Measurements from ENCODE around the gene GNAQ.

GNAQ gene

DNA sequence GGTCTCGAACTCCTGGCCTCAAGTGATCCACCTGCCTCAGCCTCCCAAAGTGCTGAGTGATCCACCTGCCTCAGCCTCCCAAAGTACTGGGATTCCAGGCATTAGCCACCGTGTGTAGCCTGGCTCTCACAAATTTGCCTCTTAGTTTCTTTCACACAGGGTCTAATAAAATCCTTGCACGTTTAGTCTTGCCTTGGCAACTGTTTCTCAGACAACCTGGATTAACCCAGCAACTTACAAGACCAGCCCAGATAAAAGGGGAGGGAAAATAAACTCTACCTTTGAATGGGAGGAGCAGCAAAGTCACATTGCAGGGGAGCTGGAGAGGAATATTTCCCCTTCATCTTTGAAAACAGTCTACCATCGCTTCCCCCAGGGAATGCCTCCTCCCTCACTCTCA, 354.2 kb downstream of the GNAQ start:
- no peak for DNase-seq

DNA sequence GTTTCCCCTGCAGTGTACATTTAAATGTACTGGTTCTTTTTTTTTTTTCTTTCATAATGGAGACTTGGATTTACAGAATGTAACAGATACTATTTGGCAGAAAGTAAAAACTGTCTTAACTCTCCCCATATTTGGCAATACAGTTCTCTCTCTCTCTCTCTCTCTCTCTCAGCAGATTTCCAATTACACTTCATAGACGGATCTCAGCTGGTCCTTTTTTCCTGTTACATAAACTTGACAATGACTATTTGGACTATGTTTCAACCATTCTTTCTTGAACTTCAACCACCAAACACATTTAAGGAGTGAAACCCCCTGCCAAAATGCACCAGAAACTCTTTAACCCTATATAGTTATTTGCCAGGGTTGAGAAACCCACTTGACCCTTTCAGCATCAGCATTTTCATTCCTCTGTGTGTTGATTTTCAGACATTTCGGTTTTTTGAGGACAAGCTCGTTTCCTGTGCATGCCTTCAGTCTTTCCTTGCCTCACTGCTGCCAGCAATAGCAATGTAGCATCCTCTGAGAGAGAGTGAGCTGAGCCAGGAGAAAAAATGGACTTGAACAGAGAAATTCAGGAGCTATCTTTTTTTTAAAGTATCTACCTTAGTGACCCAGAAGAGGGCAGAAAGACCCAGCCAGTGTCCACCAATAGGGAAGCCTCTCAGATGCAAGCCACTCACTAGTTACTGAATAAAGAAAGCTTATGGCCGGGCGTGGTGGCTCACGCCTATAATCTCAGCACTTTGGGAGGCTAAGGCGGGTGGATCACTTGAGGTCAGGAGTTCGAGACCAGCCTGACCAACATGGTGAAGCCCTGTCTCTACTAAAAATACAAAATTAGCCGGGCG, 357.4 kb downstream of the GNAQ start:
- no peak for DNase-seq

DNA sequence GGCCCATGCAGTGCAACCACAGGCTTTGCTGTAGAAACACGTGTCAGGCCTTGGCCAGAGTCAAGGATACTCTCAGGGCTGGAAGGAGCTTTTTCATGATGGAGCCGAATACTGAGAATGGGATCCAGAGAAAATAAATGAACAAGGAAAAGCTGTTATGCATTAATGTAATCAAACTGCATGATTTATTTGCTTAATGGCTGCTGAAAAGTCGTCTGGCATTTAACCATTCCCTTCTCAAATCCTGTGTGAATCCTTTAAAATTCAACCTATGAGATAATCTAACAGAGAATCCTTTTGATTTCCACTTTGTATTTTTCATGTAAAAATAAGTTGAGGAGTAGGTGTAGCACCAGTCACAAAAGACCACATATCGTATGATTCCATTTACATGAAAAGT, 359.4 kb downstream of the GNAQ start:
- no peak for DNase-seq

DNA sequence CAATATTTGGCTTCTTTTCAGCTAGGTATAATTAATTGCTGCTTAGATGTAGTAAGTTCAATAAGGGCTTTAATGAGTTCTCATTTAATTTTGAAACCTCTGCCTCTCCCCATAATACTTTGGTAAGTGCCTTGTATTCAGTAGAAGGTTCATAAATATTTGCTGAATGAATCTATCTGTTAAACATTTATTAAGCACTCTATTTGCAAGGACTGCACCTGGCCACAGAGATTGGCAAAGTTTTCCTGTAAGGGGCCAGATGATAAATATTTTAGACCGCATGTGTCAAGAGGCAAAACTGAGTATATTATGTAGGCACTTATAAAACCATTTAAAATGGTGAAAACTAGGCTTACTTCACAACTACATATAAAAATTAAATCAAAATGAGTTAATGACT, 364.5 kb downstream of the GNAQ start:
- DNase-seq, result no peak

Data from suppressor macrophage treated with lipopolysaccharide for 1 hour (primary cell).